HCT116 (cell line): ENCODE data around the gene LRRC74A.

Experiments used
- CEBPB ChIP-seq: IDR thresholded peaks from 2 replicates; pipeline ENCODE4 v1.6.1; 2012; ENCODE audit warnings: low read depth
- CTCF ChIP-seq, 3 experiments: fragments of 200-600 bp in 1 of 3; sonication (generic) in 1 of 3; IDR thresholded peaks in 2 of 3; conservative IDR thresholded peaks in 1 of 3; 2 replicates each; pipeline ENCODE4 v1.5.1; 2012 to 2017; ENCODE audit warnings: low read depth in 2 of 3, low read length in 2 of 3, antibody characterized with exemption in 1 of 3, borderline replicate concordance in 1 of 3, control low read depth in 1 of 3, mild to moderate bottlenecking in 1 of 3, mixed read lengths in 1 of 3, mixed run types in 1 of 3, moderate library complexity in 1 of 3; ENCODE audit not compliant: insufficient read depth in 1 of 3
- EZH2 ChIP-seq: fragments of 200-600 bp; sonication (generic); IDR thresholded peaks from 2 replicates; pipeline ENCODE4 v1.6.1; 2017; ENCODE audit warnings: antibody characterized with exemption, mixed run types
- EZH2phosphoT487 ChIP-seq: fragments of 200-600 bp; IDR thresholded peaks from 2 replicates; pipeline ENCODE4 v1.6.1; 2018; ENCODE audit warnings: antibody characterized with exemption, borderline replicate concordance
- MAX ChIP-seq: IDR thresholded peaks from 2 replicates; pipeline ENCODE4 v1.6.1; 2012
- POLR2A ChIP-seq: IDR thresholded peaks from 2 replicates; pipeline ENCODE4 v1.7.0; 2011; ENCODE audit warnings: borderline replicate concordance; ENCODE audit not compliant: insufficient read depth, insufficient read length; ENCODE audit errors: extremely low read depth
- POLR2AphosphoS5 ChIP-seq: IDR thresholded peaks from 2 replicates; pipeline ENCODE4 v1.6.1; 2011; ENCODE audit warnings: mild to moderate bottlenecking, low read depth, low read length, moderate library complexity
- RAD21 ChIP-seq: IDR thresholded peaks from 2 replicates; pipeline ENCODE4 v1.6.1; 2012; ENCODE audit warnings: low read depth, mild to moderate bottlenecking
- ZBTB33 ChIP-seq: IDR thresholded peaks from 2 replicates; pipeline ENCODE4 v1.6.1; 2011; ENCODE audit warnings: mild to moderate bottlenecking, low read length, moderate library complexity; ENCODE audit not compliant: insufficient replicate concordance; ENCODE audit errors: extremely low read depth

GRCh38 chr14:76828339-76829012 lies 2.3 kb downstream of the LRRC74A start:
- TF ChIP-seq RAD21 (no peak), CTCF (IDR thresholded peaks at IDR 0.05 in 2 of 3, conservative IDR thresholded peaks at IDR 0.05 in 1 of 3; ENCODE audit: borderline replicate concordance in 1 of 3, insufficient read depth in 1 of 3, low read depth in 2 of 3, low read length in 2 of 3) (no peak), POLR2A (no peak), EZH2 (no peak), EZH2phosphoT487 (no peak), POLR2AphosphoS5 (no peak), CEBPB (no peak), MAX (no peak), ZBTB33 (no peak)
